ENCODE results near the gene CPNE5. TPM values are rescaled to one million over a fixed set of nuclear protein-coding genes. Genes with fewer than 3 reads are reported as not detected.

The CPNE5 gene
- total RNA-seq, 1 experiment from 2014 or later = 0.44 TPM

GRCh38 chr6:36719126-36719525 lies 120.1 kb downstream of the CPNE5 start:
- ATAC-seq (no peak), DNase-seq (ENCODE audit: low read depth, low spot score) (no peak)
- in situ Hi-C loops (cut with HindIII; ENCODE audit: low pct_unique_long_range_greater_than_20kb, low sequenced_read_pairs) (no loop called here), intact Hi-C loops (cut with micrococcal nuclease; ENCODE audit: unreplicated experiment) (no loop called here)
- ChIA-PET CTCF (interaction anchor here (0.7 kb wide), 1 partner anchor 28 kb away, joined by 5 read pairs; no protein-coding TSS in a partner anchor), POLR2A (no interaction called here)
- no peaks in the 10 kb centered on the region for H3K9me3 ChIP-seq (ENCODE audit: control insufficient read depth, insufficient read depth, low read depth, low read length)
- no peaks in the 10 kb centered on the region for H3K4me1 ChIP-seq (ENCODE audit: control insufficient read depth, insufficient read depth, low read length)
- H3K27ac ChIP-seq (ENCODE audit: low read length) = no peak overlapping the region
- TF ChIP-seq CTCF (IDR thresholded peaks at IDR 0.05) (no peak), SIN3A (IDR thresholded peaks at IDR 0.05; ENCODE audit: borderline replicate concordance, insufficient read depth, low read depth, low read length) (no peak), POLR2AphosphoS5 (IDR thresholded peaks at IDR 0.05; ENCODE audit: low read depth, low read length) (no peak), TCF7L2 (IDR thresholded peaks at IDR 0.05; ENCODE audit: low read depth, low read length) (no peak), REST (IDR thresholded peaks at IDR 0.05; ENCODE audit: insufficient read depth in 1 of 2, low read depth in 2 of 2, low read length in 1 of 2) (no peak)
- no peaks in the 10 kb centered on the region for H3K36me3 ChIP-seq (ENCODE audit: control insufficient read depth, insufficient read depth, low read length)
- no peak overlapping the region for H3K4me3 ChIP-seq (ENCODE audit: low read depth in 2 of 2, low read length in 2 of 2)
- H3K27me3 ChIP-seq (ENCODE audit: control insufficient read depth, insufficient read depth, low read length) = no peaks in the 10 kb centered on the region
- BruUV-seq (replicated peaks) = no TSS peak

GRCh38 chr6:36718560-36718959 lies 120.7 kb downstream of the CPNE5 start:
- no peaks in the 10 kb centered on the region for H3K27me3 ChIP-seq (ENCODE audit: control insufficient read depth, insufficient read depth, low read length)
- DNase-seq (ENCODE audit: low read depth, low spot score) (no peak), ATAC-seq (no peak)
- intact Hi-C loops (cut with micrococcal nuclease; ENCODE audit: unreplicated experiment) (no loop called here), in situ Hi-C loops (cut with HindIII; ENCODE audit: low pct_unique_long_range_greater_than_20kb, low sequenced_read_pairs) (no loop called here)
- CTCF ChIA-PET = interaction anchor here (0.7 kb wide), 1 partner anchor 28 kb away, joined by 5 read pairs; no protein-coding TSS in a partner anchor
- no peaks in the 10 kb centered on the region for H3K9me3 ChIP-seq (ENCODE audit: control insufficient read depth, insufficient read depth, low read depth, low read length)
- H3K4me1 ChIP-seq (ENCODE audit: control insufficient read depth, insufficient read depth, low read length) = no peaks in the 10 kb centered on the region
- H3K4me3 ChIP-seq (ENCODE audit: low read depth in 2 of 2, low read length in 2 of 2) = no peak overlapping the region
- H3K27ac ChIP-seq (ENCODE audit: low read length) = no peak overlapping the region
- POLR2A ChIA-PET = no interaction called here
- H3K36me3 ChIP-seq (ENCODE audit: control insufficient read depth, insufficient read depth, low read length) = no peaks in the 10 kb centered on the region
- TF ChIP-seq SIN3A (IDR thresholded peaks at IDR 0.05; ENCODE audit: borderline replicate concordance, insufficient read depth, low read depth, low read length) (no peak), REST (IDR thresholded peaks at IDR 0.05; ENCODE audit: insufficient read depth in 1 of 2, low read depth in 2 of 2, low read length in 1 of 2) (no peak), CTCF (IDR thresholded peaks at IDR 0.05) (no peak), POLR2AphosphoS5 (IDR thresholded peaks at IDR 0.05; ENCODE audit: low read depth, low read length) (no peak), TCF7L2 (IDR thresholded peaks at IDR 0.05; ENCODE audit: low read depth, low read length) (no peak)
- no TSS peak for BruUV-seq (replicated peaks)

All from Panc1 (cell line).